Esophagus squamous epithelium (tissue), 4 donors: ENCODE measurements around the gene KRTAP10-1.

Source experiments
- POLR2A ChIP-seq, 4 donors: fragments of 450-650 bp; IDR thresholded peaks; one replicate each; pipeline ENCODE4 v1.6.1; 2017; ENCODE audit warnings: antibody characterized with exemption in 4 of 4, mild to moderate bottlenecking in 4 of 4, moderate library complexity in 3 of 4
- TF ChIP-seq, protein P1 (sequence below), 6 experiments: fragments of 450-650 bp in 4 of 6; fragments of 200-600 bp in 2 of 6; sonication (generic) in 2 of 6; IDR thresholded peaks; one replicate each; pipeline ENCODE4 v1.5.1; 2016 to 2019; ENCODE audit warnings: antibody characterized with exemption in 6 of 6, mild to moderate bottlenecking in 4 of 6, moderate library complexity in 4 of 6

DNA sequence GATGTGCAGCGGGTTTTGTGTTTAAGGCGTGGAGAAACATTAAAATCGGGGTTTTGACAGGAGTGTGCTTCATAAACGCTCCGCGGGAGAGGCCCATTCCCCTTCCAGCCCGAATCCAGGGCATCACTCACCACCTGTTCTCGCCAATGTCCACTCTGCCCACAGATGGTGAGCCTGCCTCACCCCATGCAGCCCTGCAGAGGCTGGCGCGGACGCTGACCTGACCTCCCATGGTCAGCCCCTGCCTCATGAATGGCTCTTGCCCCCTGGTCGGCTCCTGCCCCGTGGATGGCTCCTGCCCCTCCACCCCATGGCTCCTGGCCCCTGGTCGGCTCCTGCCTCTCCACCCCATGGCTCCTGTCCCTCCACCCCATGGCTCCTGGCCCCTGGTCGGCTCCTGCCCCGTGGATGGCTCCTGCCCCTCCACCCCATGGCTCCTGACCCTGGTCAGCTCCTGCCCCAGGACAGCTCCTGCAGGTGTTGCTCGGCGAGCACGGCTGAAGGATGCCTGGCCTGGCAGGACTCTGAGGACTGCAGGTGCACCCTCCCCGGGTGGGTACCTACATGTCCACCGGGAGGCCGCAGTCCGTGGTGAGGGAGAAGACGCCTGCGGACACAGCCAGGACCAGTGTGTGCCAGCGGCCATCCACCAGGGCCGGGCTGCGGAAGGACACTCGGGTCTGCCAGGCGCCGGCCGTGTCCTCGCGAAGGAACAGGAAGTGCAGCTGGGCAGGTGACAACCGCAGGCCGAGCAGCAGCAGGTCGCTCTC lies 6.7 kb downstream of the KRTAP10-1 start:
- TF ChIP-seq, protein P1, sequence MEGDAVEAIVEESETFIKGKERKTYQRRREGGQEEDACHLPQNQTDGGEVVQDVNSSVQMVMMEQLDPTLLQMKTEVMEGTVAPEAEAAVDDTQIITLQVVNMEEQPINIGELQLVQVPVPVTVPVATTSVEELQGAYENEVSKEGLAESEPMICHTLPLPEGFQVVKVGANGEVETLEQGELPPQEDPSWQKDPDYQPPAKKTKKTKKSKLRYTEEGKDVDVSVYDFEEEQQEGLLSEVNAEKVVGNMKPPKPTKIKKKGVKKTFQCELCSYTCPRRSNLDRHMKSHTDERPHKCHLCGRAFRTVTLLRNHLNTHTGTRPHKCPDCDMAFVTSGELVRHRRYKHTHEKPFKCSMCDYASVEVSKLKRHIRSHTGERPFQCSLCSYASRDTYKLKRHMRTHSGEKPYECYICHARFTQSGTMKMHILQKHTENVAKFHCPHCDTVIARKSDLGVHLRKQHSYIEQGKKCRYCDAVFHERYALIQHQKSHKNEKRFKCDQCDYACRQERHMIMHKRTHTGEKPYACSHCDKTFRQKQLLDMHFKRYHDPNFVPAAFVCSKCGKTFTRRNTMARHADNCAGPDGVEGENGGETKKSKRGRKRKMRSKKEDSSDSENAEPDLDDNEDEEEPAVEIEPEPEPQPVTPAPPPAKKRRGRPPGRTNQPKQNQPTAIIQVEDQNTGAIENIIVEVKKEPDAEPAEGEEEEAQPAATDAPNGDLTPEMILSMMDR (IDR thresholded peaks at IDR 0.05): no peak
- no peak for TF ChIP-seq POLR2A (IDR thresholded peaks at IDR 0.05)
